Mesothelial cell of epicardium (in vitro differentiated cells): Measurements from ENCODE around the gene ALK. TPM values are rescaled to one million over a fixed set of nuclear protein-coding genes. Genes with fewer than 3 reads are reported as not detected.

Source experiments
- DNase-seq, 2 experiments: peaks; one replicate each; pipeline ENCODE4 v3.0.0; 2021; ENCODE audit warnings: low spot score in 2 of 2; ENCODE audit not compliant: unreplicated experiment in 2 of 2
- H3K27ac Mint-ChIP-seq: 2 replicates; pipeline ENCODE4 v1.8.0; 2021; ENCODE audit warnings: mixed read lengths
- H3K27me3 Mint-ChIP-seq: 2 replicates; pipeline ENCODE4 v1.8.0; 2021; ENCODE audit warnings: low read depth, mixed read lengths
- H3K36me3 Mint-ChIP-seq: 2 replicates; pipeline ENCODE4 v1.8.0; 2021; ENCODE audit warnings: mixed read lengths
- H3K4me1 Mint-ChIP-seq: 2 replicates; pipeline ENCODE4 v1.8.0; 2021; ENCODE audit warnings: mixed read lengths
- H3K4me3 Mint-ChIP-seq: 2 replicates; pipeline ENCODE4 v1.8.0; 2021; ENCODE audit warnings: mild to moderate bottlenecking, moderate library complexity, mixed read lengths
- H3K9me3 Mint-ChIP-seq: 2 replicates; pipeline ENCODE4 v1.8.0; 2021; ENCODE audit warnings: mixed read lengths
- CTCF ChIP-seq: fragments of 200-600 bp; sonication (generic); IDR thresholded peaks from one replicate; pipeline ENCODE4 v1.5.0; 2021; ENCODE audit warnings: antibody characterized with exemption; ENCODE audit not compliant: unreplicated experiment
- total RNA-seq: library from RNA; stranded (reverse); gene quantifications from 3 replicates; pipeline ENCODE4 v1.2.1, GENCODE V29; 2021

The ALK gene
- total RNA-seq, 1 donor from 2014 or later: 0.13 TPM

- no peak for DNase-seq
- TF ChIP-seq CTCF: no peak
- no peaks in the 10 kb centered on the region for H3K4me1 Mint-ChIP-seq
- H3K9me3 Mint-ChIP-seq: no peaks in the 10 kb centered on the region
- peaks cover 37% of the 10 kb centered on the region for H3K27me3 Mint-ChIP-seq
- no peaks in the 10 kb centered on the region for H3K36me3 Mint-ChIP-seq
- H3K27ac Mint-ChIP-seq: no peak overlapping the region
- no peak overlapping the region for H3K4me3 Mint-ChIP-seq
Measured at GRCh38 chr2:29951576-29951975, 30.2 kb upstream of the ALK start.

- H3K27me3 Mint-ChIP-seq: peaks cover 32% of the 10 kb centered on the region
- DNase-seq: no peak
- no peaks in the 10 kb centered on the region for H3K36me3 Mint-ChIP-seq
- no peak overlapping the region for H3K27ac Mint-ChIP-seq
- no peaks in the 10 kb centered on the region for H3K9me3 Mint-ChIP-seq
- no peak overlapping the region for H3K4me3 Mint-ChIP-seq
- no peak for TF ChIP-seq CTCF
- H3K4me1 Mint-ChIP-seq: no peaks in the 10 kb centered on the region
Measured at GRCh38 chr2:29950481-29950880, 29.1 kb upstream of the ALK start.

- Mint-ChIP-seq H3K27me3 (peaks cover 22% of the 10 kb centered on the region), H3K27ac (no peak overlapping the region), H3K4me1 (no peaks in the 10 kb centered on the region), H3K36me3 (no peaks in the 10 kb centered on the region), H3K9me3 (no peaks in the 10 kb centered on the region), H3K4me3 (no peak overlapping the region)
- TF ChIP-seq CTCF: no peak
- no peak for DNase-seq
Measured at GRCh38 chr2:29949042-29949441, 27.7 kb upstream of the ALK start.

GRCh38 chr2:29946505-29946904 lies 25.1 kb upstream of the ALK start:
- no peaks in the 10 kb centered on the region for H3K4me1 Mint-ChIP-seq
- peaks cover 4% of the 10 kb centered on the region for H3K9me3 Mint-ChIP-seq
- peaks cover 24% of the 10 kb centered on the region for H3K27me3 Mint-ChIP-seq
- H3K4me3 Mint-ChIP-seq: no peak overlapping the region
- no peaks in the 10 kb centered on the region for H3K36me3 Mint-ChIP-seq
- TF ChIP-seq CTCF: no peak
- DNase-seq: no peak
- no peak overlapping the region for H3K27ac Mint-ChIP-seq

DNA sequence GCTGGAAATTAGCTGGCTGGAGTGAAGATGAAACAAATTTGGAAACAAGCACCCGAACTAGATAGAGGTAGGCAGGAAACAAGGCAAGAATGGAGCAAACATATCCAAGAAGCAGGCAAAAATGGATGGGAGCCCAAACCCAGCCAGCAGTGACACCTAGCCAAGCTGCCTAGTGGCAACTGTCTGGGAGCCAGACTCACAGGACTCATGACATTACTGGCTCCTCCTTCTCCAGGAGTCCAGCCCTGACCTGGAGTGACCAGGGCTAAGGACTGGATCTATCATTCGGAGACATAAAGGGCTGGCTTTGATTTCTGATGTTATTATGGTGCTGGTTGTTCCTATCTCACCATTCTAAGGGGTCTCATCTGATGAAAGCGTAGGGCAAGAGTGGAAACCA lies 21.3 kb upstream of the ALK start:
- TF ChIP-seq CTCF: no peak
- H3K36me3 Mint-ChIP-seq: no peaks in the 10 kb centered on the region
- no peak overlapping the region for H3K27ac Mint-ChIP-seq
- H3K9me3 Mint-ChIP-seq: peaks cover 4% of the 10 kb centered on the region
- DNase-seq: no peak
- peaks cover 6% of the 10 kb centered on the region for H3K4me1 Mint-ChIP-seq
- H3K4me3 Mint-ChIP-seq: no peak overlapping the region
- H3K27me3 Mint-ChIP-seq: peaks cover 16% of the 10 kb centered on the region

DNA sequence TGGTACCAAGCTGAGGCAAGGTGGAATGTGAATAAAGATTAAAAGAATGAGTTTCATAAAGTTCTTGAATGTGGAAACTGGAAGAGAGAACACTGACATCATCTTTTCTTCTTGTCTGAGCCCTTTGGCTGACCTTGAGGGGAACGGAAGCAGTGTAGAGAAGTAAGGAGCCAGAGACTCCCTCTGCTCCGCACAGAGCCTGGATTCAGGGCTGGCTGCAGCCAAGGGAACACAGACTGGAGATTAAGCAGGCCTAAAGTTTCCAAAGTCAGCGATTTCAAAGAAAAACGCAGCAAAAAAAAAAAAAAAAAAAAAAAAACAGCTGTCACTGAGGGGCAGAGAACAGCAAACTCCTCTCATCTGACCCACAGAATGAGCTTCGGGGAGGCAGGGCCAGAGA lies 19.3 kb upstream of the ALK start:
- Mint-ChIP-seq H3K4me1 (peaks cover 6% of the 10 kb centered on the region), H3K27me3 (peaks cover 16% of the 10 kb centered on the region), H3K27ac (peak overlapping the region; percentile 87), H3K4me3 (peak overlapping the region; percentile 32), H3K9me3 (peaks cover 4% of the 10 kb centered on the region), H3K36me3 (no peaks in the 10 kb centered on the region)
- DNase-seq: no peak
- no peak for TF ChIP-seq CTCF
